ENCODE data around the gene ARMH3. TPM values are rescaled to one million over a fixed set of nuclear protein-coding genes. Genes with fewer than 3 reads are reported as not detected.

The ARMH3 gene
- total RNA-seq, 2 experiments from 2014 or later: 7.9 to 24.3 TPM

DNA sequence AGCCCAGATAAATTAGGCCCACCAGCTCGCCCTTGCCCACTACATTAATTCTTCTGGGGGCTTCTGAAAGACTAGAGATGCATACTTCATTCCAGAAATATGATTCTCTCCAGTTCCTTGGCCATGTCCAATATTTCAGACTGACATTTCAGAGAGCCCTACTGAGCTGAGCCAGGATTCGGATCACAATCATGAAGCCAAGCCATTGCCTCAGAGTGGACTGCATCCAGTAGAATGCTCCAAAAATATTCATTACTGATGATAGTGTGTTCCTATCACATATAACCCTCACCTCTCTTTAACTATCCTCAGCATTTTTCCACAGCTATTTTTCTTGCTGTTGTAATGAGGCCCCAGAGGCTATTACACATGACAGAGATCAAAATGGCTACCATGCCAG lies 38.7 kb downstream of the ARMH3 start:
- POLR2A ChIA-PET: interaction anchor here (0.5 kb wide), 1 partner anchor 115 kb away, joined by 4 read pairs; no protein-coding TSS in a partner anchor
- Histone ChIP-seq H3K4me3 (ENCODE audit: low read depth, low read length, poor library complexity, severe bottlenecking) (no peak overlapping the region), H3K27ac (ENCODE audit: low read depth, low read length, poor library complexity, severe bottlenecking) (no peak overlapping the region), H4K20me1 (ENCODE audit: insufficient read depth, low read length) (no peaks in the 10 kb centered on the region), H3K4me2 (ENCODE audit: low read length) (no peak overlapping the region), H3K9me3 (ENCODE audit: low read length) (peaks cover 5% of the 10 kb centered on the region; the same call in 1 of the 2 replicates), H3K79me2 (ENCODE audit: insufficient read depth, low read depth, low read length) (no peaks in the 10 kb centered on the region), H3K4me1 (ENCODE audit: insufficient read depth, low read length, poor library complexity, severe bottlenecking) (no peaks in the 10 kb centered on the region), H2AFZ (ENCODE audit: low read length) (no peak overlapping the region), H3K9me2 (ENCODE audit: insufficient read depth, low read length) (no peaks in the 10 kb centered on the region), H3K36me3 (ENCODE audit: insufficient read depth, low read length) (peaks cover 30% of the 10 kb centered on the region)
- no TSS peak for BruUV-seq (replicated peaks)
- TF ChIP-seq EZH2phosphoT487 (IDR thresholded peaks at IDR 0.05; ENCODE audit: borderline replicate concordance, low read depth, low read length): no peak
- TF ChIP-seq, protein P1, sequence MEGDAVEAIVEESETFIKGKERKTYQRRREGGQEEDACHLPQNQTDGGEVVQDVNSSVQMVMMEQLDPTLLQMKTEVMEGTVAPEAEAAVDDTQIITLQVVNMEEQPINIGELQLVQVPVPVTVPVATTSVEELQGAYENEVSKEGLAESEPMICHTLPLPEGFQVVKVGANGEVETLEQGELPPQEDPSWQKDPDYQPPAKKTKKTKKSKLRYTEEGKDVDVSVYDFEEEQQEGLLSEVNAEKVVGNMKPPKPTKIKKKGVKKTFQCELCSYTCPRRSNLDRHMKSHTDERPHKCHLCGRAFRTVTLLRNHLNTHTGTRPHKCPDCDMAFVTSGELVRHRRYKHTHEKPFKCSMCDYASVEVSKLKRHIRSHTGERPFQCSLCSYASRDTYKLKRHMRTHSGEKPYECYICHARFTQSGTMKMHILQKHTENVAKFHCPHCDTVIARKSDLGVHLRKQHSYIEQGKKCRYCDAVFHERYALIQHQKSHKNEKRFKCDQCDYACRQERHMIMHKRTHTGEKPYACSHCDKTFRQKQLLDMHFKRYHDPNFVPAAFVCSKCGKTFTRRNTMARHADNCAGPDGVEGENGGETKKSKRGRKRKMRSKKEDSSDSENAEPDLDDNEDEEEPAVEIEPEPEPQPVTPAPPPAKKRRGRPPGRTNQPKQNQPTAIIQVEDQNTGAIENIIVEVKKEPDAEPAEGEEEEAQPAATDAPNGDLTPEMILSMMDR (conservative IDR thresholded peaks at IDR 0.05; ENCODE audit: low read length): no peak
- DNase-seq (ENCODE audit: low spot score): no peak
- intact Hi-C loops (cut with micrococcal nuclease; ENCODE audit: unreplicated experiment): loop anchor here (5.0 kb wide), 1 partner anchor 55 kb away; no protein-coding TSS in a partner anchor
- CTCF ChIA-PET (ENCODE audit: unreplicated experiment): no interaction called here

DNA sequence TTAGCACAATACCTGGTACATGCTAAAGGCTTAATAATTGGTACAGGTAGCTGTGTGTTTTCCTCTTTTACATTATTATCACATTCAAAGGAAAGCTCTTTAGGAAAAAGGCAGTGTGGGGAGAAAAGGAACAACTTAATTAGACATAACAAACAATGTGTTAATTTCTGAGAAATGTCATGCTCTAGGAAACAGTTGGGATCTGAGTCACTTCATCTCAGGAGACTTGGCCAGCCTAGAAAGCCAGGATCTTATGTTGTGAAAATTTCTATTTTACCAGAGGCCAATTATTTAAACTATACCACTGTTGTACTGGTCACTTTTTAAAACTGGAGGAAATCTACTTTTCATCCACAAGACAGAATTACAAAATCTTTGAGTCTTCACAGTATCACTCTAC lies 39.6 kb downstream of the ARMH3 start:
- no peak for TF ChIP-seq EZH2phosphoT487 (IDR thresholded peaks at IDR 0.05; ENCODE audit: borderline replicate concordance, low read depth, low read length)
- TF ChIP-seq, protein P1 (conservative IDR thresholded peaks at IDR 0.05; ENCODE audit: low read length): no peak
- H3K9me3 ChIP-seq (ENCODE audit: low read length): peaks cover 5% of the 10 kb centered on the region; the same call in 1 of the 2 replicates
- intact Hi-C loops (cut with micrococcal nuclease; ENCODE audit: unreplicated experiment): loop anchor here (5.0 kb wide), 1 partner anchor 56 kb away; no protein-coding TSS in a partner anchor
- H3K4me1 ChIP-seq (ENCODE audit: insufficient read depth, low read length, poor library complexity, severe bottlenecking): no peaks in the 10 kb centered on the region
- no peak overlapping the region for H3K27ac ChIP-seq (ENCODE audit: low read depth, low read length, poor library complexity, severe bottlenecking)
- no peaks in the 10 kb centered on the region for H3K9me2 ChIP-seq (ENCODE audit: insufficient read depth, low read length)
- ChIA-PET POLR2A (interaction anchor here (0.9 kb wide), 1 partner anchor 18 kb away, joined by 3 read pairs; no protein-coding TSS in a partner anchor), CTCF (ENCODE audit: unreplicated experiment) (no interaction called here)
- H2AFZ ChIP-seq (ENCODE audit: low read length): no peak overlapping the region
- no peak for DNase-seq (ENCODE audit: low spot score)
- no peak overlapping the region for H3K4me3 ChIP-seq (ENCODE audit: low read depth, low read length, poor library complexity, severe bottlenecking)
- no peaks in the 10 kb centered on the region for H3K79me2 ChIP-seq (ENCODE audit: insufficient read depth, low read depth, low read length)
- H3K4me2 ChIP-seq (ENCODE audit: low read length): no peak overlapping the region
- H4K20me1 ChIP-seq (ENCODE audit: insufficient read depth, low read length): no peaks in the 10 kb centered on the region
- H3K36me3 ChIP-seq (ENCODE audit: insufficient read depth, low read length): peaks cover 23% of the 10 kb centered on the region
- no TSS peak for BruUV-seq (replicated peaks)

DNA sequence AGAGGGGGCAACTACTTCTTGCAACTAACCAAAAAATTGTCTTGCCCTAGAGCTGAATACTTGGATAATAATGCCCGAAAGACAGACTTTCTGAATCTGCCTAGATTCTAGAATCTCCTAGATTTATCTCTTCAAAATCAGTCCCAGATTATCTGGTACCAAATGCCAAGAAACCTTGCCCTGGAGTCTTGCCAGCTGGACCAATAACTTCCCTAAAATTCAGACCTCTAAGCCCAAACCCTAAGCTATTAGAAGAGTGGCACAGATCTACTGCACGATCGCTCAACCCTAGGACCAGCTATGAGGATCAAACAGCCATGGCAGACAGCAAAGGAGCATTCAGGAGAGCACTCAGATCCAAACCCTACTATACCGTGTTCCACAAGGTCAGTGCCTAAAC lies 45.0 kb downstream of the ARMH3 start:
- no peak overlapping the region for H3K27ac ChIP-seq (ENCODE audit: low read depth, low read length, poor library complexity, severe bottlenecking)
- H3K36me3 ChIP-seq (ENCODE audit: insufficient read depth, low read length): peaks cover 17% of the 10 kb centered on the region; the same call in 1 of the 2 replicates
- no peaks in the 10 kb centered on the region for H3K9me2 ChIP-seq (ENCODE audit: insufficient read depth, low read length)
- no peaks in the 10 kb centered on the region for H4K20me1 ChIP-seq (ENCODE audit: insufficient read depth, low read length)
- no peaks in the 10 kb centered on the region for H3K79me2 ChIP-seq (ENCODE audit: insufficient read depth, low read depth, low read length)
- H2AFZ ChIP-seq (ENCODE audit: low read length): no peak overlapping the region
- no peak overlapping the region for H3K4me3 ChIP-seq (ENCODE audit: low read depth, low read length, poor library complexity, severe bottlenecking)
- ChIA-PET POLR2A (interaction anchor here (0.6 to 1.1 kb wide), 3 partner anchors 10 to 126 kb away, joined by 3 to 8 read pairs (median 3); no protein-coding TSS in a partner anchor), CTCF (ENCODE audit: unreplicated experiment) (interaction anchor here (2.0 kb wide), 1 partner anchor 171 kb away, joined by 8 read pairs; no protein-coding TSS in a partner anchor)
- no peak overlapping the region for H3K4me2 ChIP-seq (ENCODE audit: low read length)
- no peaks in the 10 kb centered on the region for H3K9me3 ChIP-seq (ENCODE audit: low read length)
- TF ChIP-seq, protein P1 (conservative IDR thresholded peaks at IDR 0.05; ENCODE audit: low read length): no peak
- TF ChIP-seq EZH2phosphoT487 (IDR thresholded peaks at IDR 0.05; ENCODE audit: borderline replicate concordance, low read depth, low read length): no peak
- H3K4me1 ChIP-seq (ENCODE audit: insufficient read depth, low read length, poor library complexity, severe bottlenecking): no peaks in the 10 kb centered on the region
- intact Hi-C loops (cut with micrococcal nuclease; ENCODE audit: unreplicated experiment): no loop called here
- BruUV-seq (replicated peaks): no TSS peak
- DNase-seq (ENCODE audit: low spot score): no peak
